ENCODE data around the gene APMAP.

GRCh38 chr20:25005661-25006060 lies 13.1 kb upstream of the APMAP start:
- TF ChIP-seq, protein P1, sequence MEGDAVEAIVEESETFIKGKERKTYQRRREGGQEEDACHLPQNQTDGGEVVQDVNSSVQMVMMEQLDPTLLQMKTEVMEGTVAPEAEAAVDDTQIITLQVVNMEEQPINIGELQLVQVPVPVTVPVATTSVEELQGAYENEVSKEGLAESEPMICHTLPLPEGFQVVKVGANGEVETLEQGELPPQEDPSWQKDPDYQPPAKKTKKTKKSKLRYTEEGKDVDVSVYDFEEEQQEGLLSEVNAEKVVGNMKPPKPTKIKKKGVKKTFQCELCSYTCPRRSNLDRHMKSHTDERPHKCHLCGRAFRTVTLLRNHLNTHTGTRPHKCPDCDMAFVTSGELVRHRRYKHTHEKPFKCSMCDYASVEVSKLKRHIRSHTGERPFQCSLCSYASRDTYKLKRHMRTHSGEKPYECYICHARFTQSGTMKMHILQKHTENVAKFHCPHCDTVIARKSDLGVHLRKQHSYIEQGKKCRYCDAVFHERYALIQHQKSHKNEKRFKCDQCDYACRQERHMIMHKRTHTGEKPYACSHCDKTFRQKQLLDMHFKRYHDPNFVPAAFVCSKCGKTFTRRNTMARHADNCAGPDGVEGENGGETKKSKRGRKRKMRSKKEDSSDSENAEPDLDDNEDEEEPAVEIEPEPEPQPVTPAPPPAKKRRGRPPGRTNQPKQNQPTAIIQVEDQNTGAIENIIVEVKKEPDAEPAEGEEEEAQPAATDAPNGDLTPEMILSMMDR (IDR thresholded peaks at IDR 0.05): no peak
- TF ChIP-seq, protein P2, sequence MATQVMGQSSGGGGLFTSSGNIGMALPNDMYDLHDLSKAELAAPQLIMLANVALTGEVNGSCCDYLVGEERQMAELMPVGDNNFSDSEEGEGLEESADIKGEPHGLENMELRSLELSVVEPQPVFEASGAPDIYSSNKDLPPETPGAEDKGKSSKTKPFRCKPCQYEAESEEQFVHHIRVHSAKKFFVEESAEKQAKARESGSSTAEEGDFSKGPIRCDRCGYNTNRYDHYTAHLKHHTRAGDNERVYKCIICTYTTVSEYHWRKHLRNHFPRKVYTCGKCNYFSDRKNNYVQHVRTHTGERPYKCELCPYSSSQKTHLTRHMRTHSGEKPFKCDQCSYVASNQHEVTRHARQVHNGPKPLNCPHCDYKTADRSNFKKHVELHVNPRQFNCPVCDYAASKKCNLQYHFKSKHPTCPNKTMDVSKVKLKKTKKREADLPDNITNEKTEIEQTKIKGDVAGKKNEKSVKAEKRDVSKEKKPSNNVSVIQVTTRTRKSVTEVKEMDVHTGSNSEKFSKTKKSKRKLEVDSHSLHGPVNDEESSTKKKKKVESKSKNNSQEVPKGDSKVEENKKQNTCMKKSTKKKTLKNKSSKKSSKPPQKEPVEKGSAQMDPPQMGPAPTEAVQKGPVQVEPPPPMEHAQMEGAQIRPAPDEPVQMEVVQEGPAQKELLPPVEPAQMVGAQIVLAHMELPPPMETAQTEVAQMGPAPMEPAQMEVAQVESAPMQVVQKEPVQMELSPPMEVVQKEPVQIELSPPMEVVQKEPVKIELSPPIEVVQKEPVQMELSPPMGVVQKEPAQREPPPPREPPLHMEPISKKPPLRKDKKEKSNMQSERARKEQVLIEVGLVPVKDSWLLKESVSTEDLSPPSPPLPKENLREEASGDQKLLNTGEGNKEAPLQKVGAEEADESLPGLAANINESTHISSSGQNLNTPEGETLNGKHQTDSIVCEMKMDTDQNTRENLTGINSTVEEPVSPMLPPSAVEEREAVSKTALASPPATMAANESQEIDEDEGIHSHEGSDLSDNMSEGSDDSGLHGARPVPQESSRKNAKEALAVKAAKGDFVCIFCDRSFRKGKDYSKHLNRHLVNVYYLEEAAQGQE (IDR thresholded peaks at IDR 0.05; ENCODE audit: low read depth, low read length): no peak
- TF ChIP-seq NFIC (IDR thresholded peaks at IDR 0.05; ENCODE audit: borderline replicate concordance) (no peak), RAD21 (IDR thresholded peaks at IDR 0.05; ENCODE audit: low read length) (no peak), GATA2 (CRISPR knock-in tag; IDR thresholded peaks at IDR 0.05) (no peak), MXI1 (IDR thresholded peaks at IDR 0.05; ENCODE audit: low read depth, low read length) (no peak), POLR2AphosphoS5 (IDR thresholded peaks at IDR 0.05; ENCODE audit: low read depth, low read length) (no peak), FOSL2 (IDR thresholded peaks at IDR 0.05; ENCODE audit: borderline replicate concordance, low read depth) (no peak), MAX (IDR thresholded peaks at IDR 0.05; ENCODE audit: low read depth) (no peak), EP300 (IDR thresholded peaks at IDR 0.05; ENCODE audit: borderline replicate concordance in 1 of 2, low read depth in 1 of 2, low read length in 1 of 2) (no peak), EZH2phosphoT487 (IDR thresholded peaks at IDR 0.05; ENCODE audit: borderline replicate concordance, low read depth) (no peak), GABPA (IDR thresholded peaks at IDR 0.05; ENCODE audit: low read depth) (no peak)
